MV-4-11 (cell line): ENCODE measurements around the gene GLIS1.

Source experiments
- DNase-seq: peaks from one replicate; lab custom pipeline; 2025; lab: John Stamatoyannopoulos, UW

The GLIS1 gene

DNA sequence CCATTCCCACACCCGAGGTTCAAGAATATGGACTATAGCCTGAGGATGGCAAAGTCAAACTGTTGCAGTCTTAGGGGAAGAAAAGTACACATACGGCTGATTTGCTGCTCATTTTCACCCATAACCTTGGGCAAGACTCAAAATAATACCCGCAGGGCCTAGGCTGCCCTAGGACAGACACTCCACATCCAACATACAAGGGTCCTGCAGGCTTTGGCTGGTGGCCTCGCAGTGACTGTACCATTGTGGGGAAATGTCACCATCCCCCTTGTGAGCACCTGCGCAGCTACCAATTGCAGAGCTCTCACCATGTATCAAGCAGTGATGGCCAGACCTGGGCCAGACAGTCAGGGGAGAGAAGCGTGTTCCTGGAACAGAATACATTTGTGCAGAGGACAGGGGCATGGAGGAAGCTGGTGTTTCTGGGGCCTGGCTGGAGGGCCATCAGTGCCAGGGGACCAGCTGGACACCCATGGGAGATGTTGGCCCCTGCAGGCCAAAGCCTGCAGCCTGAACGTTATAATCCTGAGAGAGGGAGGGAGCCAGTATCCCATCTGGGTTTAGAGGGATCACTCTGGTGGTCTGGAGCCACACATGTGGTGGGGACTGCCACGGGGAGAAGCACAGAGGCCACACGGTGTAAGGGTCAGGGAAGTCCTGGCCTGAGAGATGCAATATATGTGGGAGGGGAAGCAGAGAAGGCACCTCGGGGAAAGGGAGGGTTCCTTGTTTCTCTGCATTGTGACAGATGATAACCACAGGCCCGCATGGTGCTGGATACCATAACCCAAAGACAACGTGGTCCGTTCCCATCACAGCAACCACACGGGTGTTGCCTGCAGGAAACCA lies 101.2 kb downstream of the GLIS1 start:
- peak; percentile 64 for DNase-seq

DNA sequence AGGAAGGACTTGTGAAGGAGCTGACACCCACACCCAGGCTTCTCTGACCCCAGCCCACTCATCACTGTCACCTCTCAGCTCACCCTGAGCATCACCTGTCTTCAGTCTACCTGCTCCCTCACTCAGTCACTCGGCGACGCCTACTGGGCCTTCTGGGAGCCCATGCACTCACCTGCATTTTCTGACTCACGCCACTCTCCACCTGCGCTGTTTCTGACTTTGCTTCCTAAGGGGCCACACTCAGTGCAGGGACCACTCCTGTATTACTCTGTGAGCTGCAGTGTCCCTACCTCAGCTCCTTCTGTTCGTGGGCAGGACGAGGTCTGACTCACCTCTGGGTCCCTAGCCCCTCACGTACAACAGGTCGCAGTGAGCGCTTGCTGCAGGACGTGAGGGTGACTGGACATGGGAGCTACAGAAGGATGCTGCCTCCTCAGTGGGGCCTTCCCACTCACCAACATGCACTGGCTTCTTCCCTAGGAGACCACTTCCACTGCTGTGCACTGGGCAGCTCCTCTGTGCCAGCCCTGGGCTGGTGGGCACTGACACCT lies 102.3 kb downstream of the GLIS1 start:
- DNase-seq: no peak

DNA sequence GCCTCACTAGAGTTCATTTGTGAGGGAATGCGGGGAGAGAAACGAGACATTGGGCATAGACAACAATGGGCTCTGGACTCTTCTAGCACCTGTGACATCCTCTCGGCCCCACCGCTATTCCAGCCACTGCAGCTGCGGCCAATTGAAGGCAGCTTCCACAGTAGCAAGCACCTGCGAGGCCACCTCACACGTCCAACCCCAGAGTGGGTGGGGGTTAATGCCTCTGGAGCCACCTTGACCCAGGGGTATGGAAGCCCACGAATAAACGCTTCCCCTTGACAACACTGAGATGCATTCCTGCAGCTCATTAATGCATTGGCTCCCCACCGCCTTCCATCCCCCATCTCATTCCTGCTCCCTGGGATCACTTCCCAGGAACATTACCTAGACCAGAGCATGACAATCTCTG lies 104.4 kb downstream of the GLIS1 start:
- no peak for DNase-seq

DNA sequence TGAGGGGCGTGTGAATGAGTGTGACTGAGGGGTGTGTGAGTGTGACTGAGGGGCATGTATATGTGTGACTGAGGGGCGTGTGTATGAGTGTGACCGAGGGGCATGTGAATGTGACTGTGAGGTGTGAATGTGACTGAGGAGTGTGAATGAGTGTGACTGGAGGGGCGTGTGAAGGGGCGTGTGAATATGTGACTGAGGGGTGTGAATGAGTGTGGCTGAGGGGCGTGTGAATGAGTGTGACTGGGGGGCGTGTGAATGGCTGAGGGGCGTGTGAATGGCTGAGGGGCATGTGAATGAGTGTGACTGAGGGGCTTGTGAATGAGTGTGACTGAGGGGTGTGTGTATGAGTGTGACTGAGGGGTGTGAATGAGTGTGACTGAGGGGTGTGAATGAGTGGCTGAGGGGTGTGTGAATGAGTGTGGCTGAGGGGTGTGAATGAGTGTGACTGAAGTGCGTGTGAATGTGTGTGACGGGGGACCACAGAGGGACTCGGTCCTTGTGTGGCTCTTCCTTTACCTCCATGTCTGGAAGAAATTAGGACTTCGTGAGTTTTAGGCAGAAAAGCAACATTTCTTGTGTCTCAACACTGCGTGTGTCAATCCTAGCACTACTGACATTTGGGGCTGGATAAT lies 105.8 kb downstream of the GLIS1 start:
- no peak for DNase-seq

DNA sequence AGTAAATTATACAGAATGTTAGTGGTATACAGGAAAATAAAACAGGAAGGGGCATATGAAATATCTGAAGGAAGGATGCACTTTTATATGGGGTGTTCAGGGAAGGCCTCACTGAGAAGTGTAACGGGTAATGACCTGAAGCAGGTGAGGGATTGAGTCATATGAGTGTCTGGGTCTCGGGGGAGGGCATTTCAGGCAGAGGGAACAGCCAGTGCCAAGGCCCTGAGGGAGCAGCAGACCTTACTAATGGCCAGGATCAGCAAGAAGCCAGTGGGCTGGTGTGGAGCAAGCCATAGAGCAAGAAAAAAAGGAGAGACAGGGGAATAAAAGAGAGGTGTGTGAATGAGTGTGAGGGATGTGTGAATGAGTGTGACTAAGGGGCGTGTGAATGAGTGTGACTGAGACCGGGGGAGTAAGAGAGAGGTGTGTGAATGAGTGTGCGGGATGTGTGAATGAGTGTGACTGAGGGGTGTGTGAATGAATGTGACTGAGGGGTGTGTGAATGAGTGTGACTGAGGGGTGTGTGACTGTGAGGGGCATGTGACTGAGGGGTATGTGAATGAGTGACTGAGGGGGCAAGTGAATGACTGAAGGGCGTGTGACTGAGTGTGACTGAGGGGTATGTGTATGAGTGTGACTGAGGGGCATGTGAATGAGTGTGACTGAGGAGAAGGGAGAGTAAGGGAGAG lies 107.2 kb downstream of the GLIS1 start:
- no peak for DNase-seq

DNA sequence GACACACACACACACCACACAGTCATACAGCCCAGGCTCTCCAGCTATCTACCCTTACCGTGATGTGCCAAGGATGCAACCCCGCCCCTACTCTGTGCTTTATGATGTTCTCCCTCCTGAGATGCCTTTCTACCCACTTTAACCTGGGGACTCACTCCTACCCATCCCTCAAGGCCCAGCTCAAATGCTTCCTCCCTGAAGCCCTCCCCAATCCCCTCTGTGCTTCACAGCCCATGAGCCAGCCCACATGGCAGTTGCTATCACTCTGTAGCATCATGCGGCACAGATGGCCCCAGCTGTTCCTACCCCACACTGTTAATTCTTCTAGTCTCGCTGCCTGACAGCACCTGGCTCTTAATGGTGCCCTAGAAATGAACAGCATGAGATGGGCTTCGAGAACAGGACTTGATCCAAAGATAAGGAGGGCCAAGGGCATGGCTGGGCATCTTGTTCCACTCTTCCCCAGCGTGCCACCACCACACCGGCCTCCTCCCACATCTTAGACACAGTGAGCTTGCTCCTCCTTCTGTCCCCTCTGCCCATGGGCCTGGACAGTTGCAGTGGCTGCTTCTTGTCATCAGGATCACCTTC lies 109.8 kb downstream of the GLIS1 start:
- DNase-seq: no peak

DNA sequence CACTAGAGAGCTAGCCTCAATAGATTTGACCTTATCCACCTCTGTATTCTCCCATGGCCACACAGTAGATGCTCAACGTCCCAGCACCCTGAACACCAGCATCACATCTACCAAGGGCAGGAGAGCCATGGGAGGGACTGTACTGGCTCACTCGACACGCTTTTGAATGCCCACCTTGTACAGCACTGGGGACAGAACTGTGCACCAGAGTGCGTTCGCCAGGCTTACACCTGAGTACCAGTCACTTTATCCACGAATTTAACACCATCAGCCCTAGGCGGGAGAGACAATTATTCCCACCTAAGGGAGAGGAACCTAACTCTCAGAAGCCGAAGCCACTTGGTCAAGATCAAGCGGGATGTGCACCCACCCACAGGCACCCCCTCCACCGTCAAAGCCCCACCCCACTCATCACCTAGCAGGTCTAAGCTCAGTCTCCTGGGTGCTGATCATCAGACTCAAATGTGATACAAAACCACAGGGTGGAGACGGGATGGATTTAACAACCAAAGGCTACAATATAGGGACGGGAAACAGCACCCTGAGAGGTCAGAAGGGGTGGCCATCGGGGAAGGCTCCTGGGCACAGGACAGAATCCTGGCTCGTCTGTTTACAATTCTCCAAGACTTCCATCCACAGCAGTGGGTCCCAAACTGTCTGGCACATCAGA lies 110.5 kb downstream of the GLIS1 start:
- no peak for DNase-seq

DNA sequence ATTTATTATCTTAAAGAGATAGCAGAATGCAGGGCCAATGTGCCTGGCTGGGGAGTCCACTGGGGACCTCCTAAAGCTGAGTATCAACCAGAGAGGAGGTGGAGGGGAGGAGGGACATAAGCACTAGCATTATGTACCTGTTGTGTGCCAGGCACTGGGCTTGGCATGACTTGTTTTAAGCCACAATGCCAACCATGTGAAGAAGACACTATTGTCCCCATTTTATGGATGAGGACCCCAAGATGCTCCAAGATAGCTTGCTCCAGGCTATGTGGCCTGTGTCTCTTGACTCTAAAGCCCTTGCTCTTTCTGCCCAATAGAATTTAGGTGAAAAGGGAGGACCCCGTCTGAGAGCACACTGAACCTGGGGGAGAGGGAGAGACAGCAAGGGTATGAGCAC lies 111.3 kb downstream of the GLIS1 start:
- no peak for DNase-seq

DNA sequence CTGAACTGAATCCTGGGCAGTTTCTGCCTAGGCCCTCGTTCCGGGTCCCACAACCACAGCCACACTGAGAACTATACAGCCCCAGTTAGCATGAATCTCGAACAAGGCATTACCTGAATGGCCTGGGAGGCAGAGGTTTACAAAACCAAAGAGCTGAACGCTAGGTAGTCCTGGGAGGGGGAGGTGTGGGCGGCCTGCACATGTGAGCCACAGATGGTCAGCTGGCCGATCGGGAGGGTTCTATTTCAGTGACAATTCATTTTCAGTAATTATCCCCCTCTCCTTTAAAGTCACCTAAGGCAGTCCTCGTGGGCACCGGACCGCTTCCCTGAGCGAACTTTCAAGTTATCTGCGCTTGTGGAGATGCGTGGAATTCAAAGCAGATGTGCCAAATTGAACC lies 111.9 kb downstream of the GLIS1 start:
- no peak for DNase-seq

DNA sequence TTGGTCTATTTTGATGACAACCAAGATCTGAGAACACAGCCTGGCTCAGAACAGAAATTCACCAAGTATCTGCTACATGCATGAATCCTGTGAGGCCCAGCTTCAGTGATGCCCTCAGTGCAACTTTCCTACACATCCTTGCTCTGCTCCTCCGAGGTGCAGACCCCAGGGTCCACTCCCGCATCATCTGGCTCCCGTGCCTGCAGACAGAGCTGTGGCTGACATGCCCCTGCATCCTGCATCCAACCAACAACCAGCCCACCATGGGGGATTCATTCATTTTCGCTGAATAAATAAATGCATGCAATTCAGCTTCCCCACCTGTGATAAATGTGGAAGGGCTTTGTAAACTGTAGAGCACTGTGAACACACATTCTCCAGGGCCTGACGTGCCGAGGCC lies 112.3 kb downstream of the GLIS1 start:
- no peak for DNase-seq

DNA sequence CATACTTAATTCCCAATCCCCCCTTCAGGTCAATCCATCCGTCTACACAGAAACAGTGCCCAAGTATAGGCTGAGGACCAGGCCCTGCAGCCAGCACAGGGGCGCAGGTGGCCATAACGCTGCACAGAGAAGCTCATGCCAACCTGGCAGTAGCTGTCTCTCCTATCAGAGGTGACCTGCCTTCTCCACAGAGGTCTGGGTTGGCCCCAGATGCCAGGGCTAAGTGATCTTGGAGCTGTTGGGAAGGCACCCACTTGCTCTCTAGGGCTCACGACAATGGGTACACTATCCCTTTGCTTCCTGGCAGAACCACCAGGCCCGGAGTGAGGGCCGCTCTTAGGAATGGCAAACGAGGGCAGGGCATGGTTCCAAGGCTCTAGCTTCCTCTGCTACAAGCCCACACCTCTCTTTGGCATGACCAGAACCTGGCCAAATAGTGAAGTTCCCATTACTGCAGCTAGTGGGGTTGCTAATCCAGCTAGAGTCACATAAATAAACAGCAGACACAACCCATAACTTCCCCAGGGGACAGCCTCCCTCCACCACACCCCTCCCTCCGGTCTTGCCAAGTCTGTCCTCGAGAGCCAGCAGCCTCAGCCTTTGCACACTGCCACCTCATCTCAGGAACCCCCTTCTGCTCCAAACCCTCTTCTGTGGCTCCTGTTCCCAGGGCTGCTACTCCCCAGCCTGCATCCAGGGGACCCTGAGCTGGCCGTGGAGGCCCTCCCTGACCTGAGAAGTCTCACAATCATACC lies 113.0 kb downstream of the GLIS1 start:
- no peak for DNase-seq

DNA sequence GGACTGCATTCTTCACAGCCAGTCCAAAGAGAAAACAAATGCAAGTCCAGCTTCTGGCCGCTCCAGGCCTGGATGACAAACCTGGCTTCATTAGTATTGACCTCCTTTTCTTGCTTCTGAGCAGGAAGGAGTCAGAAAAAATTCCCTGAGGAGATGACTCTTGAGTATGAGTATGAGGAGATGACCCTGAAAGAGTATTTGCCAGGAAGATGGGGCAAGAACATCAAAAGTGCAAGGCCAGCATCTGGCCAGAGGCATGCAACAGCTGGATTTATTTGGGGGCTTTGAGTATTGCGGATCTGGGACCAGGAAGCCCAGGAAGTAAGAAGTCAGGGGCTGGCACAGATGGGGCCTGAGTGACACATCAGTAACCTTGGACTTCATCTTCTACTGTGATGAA lies 113.9 kb downstream of the GLIS1 start:
- no peak for DNase-seq

DNA sequence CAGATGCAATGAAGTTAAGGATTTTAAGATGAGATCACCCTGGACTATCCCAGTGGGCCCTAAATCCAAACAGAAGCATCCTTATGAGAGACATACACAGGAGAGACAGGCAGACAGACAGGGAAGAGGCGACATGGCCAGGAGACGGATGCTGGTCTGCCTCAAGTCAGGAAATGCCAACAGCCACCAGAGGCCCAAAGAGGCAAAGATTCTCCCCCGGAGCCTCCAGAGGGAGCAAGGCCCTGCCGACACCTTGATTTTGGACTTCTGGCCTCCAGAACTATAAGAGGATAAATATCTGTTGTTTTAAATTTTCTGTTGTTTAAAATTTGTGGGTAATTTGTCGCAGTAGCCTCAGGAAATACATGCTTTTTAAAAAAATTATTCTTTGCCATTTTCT lies 116.4 kb downstream of the GLIS1 start:
- no peak for DNase-seq

DNA sequence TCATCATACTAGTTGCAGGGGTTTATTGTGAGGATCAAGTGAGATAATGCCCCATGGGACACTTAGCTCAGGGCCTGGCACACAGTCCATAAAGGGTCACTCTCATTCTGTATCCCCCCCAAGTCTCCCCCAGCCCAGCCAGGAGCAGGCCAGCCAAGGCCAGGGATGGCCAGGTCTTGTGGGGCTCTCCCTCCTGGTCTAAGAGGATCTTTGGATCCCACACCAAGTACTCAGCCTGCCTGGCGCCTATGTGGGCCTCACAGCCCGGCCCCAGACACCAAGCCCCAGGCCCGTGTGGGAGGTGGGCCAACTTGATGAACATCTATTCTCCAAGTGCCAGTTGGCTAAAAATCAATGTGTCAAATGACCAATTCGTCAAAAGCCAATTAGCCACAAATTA lies 117.8 kb downstream of the GLIS1 start:
- DNase-seq: no peak

DNA sequence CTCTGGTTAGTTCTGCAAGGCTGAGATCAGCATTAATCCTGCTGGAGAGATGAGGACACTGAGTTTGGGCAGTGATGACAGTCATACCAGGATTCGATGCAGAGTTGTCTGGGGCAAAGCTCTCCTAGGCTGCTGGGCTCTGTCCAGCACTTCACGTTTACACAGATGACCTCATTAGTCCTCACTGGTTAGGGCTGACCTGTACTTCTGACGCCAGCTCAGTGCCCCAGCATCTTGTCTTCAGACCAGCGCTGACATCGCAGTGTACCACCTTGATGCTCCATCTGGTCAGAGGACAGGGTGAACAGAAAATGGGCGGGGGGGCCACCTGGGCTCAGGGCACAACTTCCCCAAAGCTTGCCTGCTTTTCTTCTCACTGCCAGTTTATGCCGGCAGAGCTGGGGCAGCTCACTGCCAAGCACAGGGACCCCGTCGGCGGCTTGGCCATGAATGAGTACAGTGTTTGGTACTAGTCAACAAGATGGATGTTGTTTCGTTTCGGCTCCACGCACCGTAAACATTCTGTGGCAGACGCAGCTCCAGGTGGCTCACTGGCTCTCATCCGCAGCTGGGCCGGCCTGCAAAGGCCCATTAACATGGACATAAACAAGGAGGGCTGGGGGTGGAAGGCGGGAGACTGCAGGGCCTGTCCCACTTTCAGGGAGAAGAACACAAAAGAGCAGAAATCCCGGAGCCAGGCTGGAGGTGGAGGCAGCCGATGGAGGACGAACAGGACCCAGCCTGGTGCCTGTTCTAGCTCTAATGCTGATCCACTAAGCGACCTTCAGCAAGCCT lies 118.7 kb downstream of the GLIS1 start:
- no peak for DNase-seq

DNA sequence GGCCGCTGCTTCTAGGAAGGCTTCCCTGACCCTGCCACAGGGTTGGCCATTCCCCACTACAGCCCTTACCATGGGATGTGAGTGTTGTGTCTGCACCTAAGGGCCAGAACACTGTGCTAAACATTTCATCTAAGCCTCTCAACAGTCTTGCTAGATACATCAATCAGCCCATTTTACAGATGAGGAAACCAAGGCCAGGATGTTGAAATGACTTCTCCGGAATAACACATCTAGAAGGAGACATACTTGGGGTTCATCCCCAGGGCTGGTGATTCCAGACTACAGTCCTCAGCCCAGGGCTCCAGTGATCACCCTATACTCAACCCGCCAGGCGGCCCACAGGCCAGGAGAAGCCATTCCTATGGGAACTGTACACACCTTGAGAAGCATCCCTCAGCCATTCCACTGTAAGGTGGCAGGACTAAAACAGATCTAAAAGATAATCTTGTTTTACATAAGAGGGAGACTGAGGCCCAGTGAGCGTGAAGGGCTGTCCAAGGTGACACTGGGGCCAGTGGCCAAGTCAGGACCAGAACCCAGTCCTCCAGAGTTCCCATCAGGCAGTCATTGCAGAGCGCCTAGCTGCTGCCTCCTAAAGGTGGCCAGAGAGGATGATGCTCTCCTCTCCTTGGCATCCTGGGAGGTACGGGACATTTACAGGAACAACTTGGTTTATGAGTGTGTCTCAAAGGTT lies 119.5 kb downstream of the GLIS1 start:
- DNase-seq: no peak

DNA sequence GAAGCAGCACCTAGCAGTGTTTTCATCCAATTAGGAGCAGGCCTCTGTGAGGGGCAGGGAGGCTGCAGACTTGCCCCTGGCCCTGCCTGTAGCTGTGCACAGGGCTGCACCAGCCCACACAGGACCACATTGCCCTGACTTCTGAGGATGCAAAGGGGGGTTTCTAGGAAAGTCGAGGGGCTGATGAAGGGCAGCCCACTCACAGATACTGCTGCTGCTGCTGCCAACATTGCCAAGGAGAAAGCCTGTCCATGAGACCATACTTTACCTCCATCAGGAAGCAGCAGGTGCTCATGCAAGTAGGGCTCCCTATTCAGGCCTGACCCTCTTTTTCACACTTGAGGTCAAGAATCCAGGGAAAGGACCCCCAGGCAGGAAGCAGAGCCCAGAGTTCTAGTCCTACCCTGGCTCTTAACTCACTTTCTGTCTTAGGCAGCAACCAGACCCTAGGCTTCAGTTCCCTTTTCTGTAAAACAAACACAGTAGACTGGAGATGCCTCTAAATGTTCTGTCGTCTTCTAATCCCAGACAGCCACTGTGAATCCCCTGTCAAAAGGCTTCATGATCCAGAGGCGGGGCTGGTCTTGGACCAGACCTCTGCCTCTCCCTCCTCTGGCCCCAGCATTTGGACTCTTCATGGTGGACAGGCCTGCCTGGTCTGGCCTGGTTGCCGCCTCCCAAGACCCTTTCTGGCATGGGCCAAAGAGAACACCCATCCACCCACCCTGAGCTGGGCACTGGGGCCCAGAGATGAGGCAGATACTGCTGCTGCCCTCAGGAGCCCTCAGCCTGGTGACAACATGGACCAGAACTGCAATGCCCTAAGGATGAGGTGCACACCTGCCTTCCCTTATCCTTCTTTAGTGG lies 120.2 kb downstream of the GLIS1 start:
- peak; percentile 31 for DNase-seq

DNA sequence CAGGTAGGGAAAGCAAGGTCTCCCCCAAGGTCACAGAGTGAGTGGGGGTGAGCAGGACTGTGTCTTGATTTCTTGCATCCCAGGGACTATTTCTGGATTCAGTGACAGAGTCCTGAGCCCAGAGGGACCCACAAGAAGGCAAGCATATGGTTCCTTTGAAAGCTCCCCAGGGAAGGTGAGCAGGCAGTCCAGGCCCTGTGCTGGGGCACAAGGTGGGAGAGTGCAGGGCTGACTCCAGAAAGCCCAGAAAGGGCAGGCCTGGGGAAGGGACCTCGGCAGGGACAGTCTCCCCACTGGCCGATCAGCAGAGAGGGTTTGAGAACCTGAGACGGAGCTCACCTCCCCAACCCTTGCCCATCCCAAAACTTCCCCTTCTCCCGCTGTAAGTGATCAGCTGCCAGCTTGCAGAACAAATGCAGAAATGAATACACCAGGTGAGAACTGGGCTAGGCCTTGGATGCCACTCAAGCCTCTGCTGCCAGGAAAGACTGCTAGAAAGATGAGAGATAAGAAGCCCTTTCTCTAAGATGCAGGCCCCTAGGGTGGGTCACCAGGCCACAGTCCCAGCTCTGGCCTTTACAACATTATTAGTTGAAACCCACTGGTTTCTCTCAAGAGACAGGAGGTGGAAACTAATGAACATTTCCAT lies 121.0 kb downstream of the GLIS1 start:
- no peak for DNase-seq
